Measurements from ENCODE around the gene LRP3.
"Not testable (repeated sequence)": the region's sequence is repeated elsewhere in the genome, so short reads cannot be mapped to it uniquely, and the experiment has no call there.

LRP3 gene

DNA sequence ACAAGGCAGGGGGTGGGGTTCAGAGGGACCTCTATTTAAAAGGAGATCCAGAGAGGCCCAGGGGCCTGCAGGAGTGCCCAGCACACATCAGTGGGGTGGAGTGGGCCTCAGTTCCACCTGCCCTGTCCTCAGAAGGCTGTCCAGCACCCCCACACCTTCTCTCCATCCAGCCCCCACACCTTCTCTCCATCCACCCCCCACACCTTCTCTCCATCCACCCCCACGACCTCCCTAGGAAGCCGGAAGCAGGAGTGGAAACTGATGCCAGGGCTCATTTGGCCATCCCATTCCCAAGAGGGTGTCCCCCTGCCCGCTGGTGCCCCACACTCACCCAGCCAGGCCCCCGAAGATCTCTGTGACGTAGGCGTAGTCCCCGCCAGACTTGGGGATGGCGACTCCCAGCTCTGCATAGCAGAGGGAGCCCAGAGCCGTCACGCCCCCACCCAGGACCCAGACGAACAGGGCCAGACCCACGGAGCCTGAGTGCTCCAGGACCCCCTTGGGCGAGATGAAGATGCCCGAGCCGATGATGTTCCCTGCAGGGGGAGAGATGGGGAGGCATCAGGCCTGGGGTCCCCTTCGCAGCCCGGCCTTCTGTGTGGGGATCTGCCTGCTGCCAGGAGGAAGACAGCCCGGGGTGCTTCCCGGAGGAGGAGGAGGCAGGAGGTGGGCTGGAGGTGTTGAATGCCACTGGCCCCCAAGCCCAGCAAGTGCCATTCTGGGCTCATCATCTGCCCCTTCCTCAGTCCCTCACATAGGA, 21.5 kb downstream of the LRP3 start:
- no peak for FAIRE-seq
- no peak for DNase-seq (ENCODE audit: insufficient read length, low spot score)

DNA sequence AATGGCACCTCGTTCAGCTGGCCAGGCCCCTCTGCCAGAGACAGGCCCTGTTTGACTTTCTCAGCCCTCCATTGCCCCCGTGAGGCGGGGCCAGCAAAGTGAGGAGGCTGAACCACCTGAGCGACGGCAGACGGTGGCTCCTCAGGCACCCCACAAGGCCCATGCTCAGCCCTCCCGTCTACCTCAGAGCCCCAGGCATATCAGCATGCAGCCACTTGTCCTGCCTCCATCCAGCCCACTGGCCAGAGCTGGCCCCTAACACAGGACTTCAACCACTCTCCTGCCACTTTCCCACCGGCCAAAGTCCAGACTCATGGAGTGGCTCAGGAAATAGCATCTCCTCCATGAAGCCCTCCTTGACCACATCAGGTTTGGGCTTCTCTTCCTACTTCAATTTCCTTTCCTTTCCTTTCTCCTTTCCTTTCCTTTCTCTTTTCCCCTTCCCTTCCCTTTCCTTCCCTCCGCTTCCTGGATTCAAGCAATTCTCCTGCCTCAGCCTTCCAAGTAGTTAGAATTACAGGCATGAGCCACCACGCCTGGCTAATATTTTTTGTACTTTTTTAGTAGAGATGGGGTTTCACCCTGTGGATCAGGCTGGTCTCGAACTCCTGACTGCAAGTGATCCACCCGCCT, 22.2 kb downstream of the LRP3 start:
- FAIRE-seq (no peak), DNase-seq (ENCODE audit: insufficient read length, low spot score) (no peak)

DNA sequence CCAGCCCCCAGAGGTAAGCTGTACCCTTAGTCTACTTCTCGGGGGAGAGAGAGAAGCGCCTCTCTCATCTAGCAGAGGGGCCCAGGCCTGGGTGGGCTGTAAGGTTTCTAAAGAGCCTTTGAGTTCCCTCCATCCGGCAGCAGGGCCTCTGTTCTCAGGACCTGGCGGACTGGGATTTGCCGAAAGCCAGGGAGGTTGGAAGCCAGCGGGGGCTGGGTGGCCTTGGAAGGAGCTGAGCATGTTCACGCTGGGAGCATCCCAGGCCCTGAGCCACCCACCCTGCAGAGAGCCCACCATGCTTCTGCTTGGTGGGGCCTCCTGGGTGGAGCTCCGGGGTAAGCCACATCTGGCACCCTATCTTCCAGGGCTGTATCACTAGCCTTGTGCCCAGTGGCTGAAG, 23.8 kb downstream of the LRP3 start:
- FAIRE-seq (no peak), DNase-seq (ENCODE audit: insufficient read length, low spot score) (no peak)

- no peak for DNase-seq (ENCODE audit: insufficient read length, low spot score)
- FAIRE-seq = no peak
Observed at GRCh38 chr19:33219261-33219815, 25.2 kb downstream of the LRP3 start.

DNA sequence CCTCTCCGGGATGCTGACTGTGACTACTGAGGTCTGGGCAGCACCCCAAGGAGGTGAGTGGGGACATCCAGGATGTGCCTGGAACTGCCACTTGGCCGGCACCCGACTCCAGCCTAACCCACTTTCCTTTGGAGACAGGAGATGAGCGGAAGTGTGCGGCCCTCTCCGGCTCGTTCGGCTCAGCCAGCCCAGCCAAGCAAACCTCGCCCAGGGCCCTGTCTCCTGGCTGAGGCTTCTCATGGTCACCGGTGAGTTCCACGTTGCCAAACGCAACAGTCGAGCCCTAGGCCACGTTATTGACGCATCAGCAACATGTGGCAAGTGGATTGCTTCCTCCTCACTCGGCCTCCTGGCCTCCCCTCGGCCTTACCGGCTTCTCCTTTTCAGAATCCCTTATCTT, 26.0 kb downstream of the LRP3 start:
- FAIRE-seq (no peak), DNase-seq (ENCODE audit: insufficient read length, low spot score) (no peak)

DNA sequence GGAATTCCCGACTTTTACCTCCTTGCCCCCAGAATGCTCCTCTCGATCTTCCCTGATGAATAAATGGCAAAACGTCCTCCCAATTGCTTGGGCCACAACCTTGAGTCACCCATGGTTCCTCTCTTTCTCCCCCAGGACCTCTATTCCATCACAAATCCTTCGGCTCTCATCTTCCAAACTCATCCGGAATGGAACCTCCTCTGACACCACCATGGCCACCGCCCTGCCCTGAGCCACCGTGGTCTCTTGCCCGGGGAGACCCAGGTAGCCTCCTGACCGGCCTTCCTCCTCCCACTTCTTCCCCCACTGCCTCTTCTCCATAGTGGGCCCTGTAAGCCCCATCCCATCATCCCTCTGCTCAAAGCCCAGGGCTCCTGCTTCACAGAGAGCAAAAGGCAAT, 26.6 kb downstream of the LRP3 start:
- FAIRE-seq (no peak), DNase-seq (ENCODE audit: insufficient read length, low spot score) (no peak)

DNA sequence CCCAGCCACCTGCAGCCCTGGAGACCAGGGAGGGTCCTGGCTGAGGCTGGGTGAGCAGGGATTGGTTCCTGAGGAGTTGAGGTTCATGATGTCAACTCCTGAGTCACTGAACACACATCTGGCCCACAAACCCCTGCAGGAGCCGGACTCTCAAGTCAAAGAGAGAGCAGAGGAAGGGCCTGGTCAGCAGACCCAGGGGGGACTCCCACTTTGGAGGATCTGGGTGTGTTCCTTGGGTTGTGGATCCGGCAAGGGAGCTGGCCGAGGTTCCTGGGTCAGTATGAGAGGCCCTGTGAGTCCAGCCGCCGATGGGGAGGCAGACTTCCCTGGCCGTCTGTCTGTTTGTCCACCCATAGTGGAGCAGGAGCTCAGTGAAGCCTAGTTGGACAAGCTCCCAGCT, 27.5 kb downstream of the LRP3 start:
- no peak for FAIRE-seq
- no peak for DNase-seq (ENCODE audit: insufficient read length, low spot score)

- DNase-seq (ENCODE audit: insufficient read length, low spot score); FAIRE-seq: not testable (repeated sequence)
Observed at GRCh38 chr19:33222255-33222654, 28.1 kb downstream of the LRP3 start.

DNA sequence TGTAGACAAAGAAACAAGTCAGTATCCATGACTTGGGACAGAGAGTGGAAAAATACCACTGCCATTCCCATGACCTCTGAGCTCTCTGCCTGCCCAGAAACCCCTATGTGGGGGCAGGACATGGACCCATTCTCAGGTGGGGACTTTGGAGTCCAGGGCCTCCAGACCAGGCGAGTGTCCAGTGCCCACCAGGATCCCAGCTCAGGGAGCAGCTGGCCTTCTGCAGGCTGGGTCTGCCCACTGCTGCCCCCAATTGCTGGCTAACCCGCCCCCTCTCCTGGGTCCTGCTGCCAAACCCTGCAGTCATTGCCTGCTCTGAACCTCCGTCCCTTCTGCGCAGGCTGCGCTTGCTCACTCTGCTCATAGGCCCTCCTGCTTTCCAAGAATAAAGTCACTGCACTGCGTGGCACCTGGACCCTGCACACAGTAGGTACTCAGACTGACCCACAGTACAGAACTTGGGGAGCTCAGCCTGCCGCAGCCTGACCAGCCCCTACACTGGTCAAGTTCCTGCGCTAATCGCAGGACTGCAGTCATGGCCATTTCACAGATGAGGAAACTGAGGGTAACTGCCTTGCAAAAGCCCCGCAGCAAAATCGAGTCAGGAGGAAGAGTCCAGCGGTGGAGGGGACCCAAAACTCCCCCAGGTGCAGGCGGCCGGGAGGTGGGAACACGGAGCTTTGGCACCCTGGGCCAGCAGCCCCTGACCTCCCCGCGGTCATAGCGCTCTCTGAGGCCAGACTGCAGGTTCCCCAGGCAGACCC, 30.7 kb downstream of the LRP3 start:
- DNase-seq (ENCODE audit: insufficient read length, low spot score) (no peak), FAIRE-seq (no peak)

DNA sequence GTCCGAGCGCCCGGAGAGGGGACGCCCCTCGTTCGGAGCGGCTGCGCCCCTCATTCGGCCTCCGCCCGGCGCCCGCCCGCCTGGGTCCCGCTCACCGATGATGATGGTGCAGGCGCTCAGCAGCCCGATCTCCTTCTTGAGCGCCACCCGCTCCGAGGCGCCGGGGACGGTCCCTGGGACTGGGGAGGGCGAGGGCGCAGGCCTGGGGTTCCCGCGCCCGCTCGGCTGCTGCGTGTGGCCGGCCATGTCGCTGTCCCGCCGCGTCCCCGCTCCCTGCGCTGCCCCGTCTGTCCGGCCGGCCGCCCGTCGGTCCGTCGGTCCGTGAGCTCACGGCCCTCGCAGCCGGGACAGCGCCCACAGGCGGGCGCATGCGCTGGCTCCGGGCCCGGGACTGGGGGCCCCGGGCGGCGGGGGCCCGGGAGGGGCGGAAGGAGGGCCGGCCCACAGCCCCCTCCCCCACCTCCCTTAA, 31.4 kb downstream of the LRP3 start, which contains the start of gene SLC7A10:
TSS of gene SLC7A10 (minus strand) at position 393 of the 469 bp plus-strand sequence. CDS start at position 246, 147 bp downstream.
- DNase-seq (ENCODE audit: insufficient read length, low spot score) = no peak
- FAIRE-seq = no peak

GRCh38 chr19:33226550-33227241, 32.6 kb downstream of the LRP3 start:
- no peak for DNase-seq (ENCODE audit: insufficient read length, low spot score)

DNA sequence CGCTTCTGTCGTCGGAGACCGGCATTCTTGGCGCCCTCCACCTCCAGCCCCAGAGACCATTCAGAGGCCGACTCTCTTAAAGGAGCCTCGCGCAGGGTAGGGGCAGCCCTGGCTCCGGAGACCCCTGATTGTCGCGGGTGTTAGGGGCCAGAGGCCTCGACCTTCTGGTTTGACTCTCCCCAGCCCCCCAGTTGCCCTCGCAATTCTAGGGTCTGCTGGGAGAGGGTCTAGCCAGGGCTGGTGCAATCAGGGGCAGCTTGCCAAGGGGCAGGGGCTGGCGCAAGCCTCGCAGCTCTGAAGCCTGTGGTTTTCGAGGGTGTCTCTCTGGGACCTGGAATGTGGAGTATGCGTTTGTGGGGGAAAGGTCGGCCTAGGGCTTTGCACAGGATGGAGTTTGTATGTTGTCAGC, 33.1 kb downstream of the LRP3 start:
- FAIRE-seq (no peak), DNase-seq (ENCODE audit: insufficient read length, low spot score) (no peak)

More at GRCh38 chr19:33226550-33227241, 32.6 kb downstream of the LRP3 start:
- FAIRE-seq = no peak

DNA sequence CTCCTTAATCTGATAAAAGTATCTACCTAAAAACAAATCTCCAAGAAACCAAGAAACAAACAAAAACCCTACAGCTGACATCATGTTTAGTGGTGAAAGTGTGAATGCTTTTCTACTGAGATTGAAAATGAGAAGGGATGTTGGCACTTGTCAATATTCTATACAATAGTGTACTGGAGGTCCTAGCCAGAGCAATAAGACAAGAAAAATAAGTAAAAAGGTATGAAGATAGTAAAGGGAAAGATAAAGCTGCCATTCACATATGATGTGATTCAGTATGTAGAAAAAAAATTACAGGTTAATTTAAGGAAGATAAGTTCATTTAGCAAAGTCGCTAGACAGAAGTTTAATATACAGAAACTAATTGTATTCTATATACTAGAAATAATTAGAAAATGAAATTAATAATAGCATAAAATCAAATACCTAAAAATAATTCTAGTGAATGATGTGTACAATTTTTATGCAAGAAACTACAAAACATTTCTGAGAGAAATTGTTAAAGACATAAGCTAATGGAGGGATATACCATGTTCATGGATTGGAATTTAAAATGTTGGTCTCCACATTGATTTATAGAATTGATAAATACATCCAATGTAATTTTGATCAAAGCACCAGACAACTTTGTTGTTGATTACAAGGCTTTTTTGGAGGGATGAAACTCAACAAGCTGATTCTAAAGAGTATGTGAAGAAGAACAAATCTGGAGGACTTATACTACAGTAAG, 33.9 kb downstream of the LRP3 start:
- FAIRE-seq (no peak), DNase-seq (ENCODE audit: insufficient read length, low spot score) (no peak)

DNA sequence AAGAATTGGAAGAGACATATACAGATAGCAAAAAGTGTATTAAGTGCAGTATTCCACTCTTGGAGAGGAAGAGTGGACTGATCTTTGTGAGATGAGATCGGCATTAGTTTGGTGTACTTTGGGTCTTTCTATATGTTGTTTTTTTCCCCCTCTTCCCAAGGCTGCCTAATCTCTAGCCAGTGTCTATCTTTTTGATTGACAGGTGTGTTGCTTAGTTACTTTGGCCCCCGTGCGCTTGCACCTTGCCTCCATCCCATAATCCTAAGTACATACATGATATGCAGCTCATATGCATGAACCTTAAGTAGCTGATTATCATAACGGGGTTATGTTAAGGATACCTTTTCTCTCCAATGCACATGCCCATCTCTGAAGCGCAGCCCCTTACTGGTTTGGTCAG, 35.8 kb downstream of the LRP3 start:
- FAIRE-seq (no peak), DNase-seq (ENCODE audit: insufficient read length, low spot score) (no peak)

DNA sequence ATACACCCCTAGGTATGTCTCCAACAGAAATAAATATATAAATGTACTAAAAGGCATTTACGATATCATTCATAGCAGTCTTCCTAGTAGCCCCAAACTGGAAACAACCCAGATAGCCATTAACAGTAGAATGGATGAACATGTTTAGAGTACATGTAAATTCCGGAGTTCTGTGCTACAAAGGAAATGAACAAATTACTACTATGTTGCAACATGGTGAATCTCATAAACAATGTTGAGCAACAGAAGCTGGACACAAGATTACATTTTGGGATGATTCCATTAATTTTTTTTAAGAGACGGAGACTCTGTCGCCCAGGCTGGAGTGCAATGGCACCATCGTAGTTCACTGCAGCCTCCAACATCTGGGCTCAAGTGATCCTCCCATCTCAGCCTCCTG, 37.4 kb downstream of the LRP3 start:
- FAIRE-seq (no peak), DNase-seq (ENCODE audit: insufficient read length, low spot score) (no peak)

DNA sequence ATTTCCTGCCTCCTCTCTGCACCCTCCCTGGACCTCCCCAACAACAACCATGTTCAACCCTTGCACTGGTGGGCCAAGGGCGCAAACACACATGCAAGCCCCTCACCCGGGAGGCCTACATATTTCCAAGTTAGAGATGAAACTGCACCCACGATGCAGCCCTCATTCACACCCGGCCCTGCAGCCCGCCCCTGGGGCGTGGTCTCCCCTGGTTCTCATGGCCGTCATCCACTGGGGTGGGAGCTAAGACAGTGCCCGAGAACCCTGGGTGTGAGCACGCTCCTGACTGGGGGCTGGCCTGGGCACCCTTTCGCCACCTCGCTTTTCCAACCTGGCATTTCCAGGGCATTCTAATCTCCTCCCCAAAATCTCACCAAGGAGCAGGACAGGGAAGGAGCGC, 38.5 kb downstream of the LRP3 start:
- DNase-seq (ENCODE audit: insufficient read length, low spot score) (no peak), FAIRE-seq (no peak)

DNA sequence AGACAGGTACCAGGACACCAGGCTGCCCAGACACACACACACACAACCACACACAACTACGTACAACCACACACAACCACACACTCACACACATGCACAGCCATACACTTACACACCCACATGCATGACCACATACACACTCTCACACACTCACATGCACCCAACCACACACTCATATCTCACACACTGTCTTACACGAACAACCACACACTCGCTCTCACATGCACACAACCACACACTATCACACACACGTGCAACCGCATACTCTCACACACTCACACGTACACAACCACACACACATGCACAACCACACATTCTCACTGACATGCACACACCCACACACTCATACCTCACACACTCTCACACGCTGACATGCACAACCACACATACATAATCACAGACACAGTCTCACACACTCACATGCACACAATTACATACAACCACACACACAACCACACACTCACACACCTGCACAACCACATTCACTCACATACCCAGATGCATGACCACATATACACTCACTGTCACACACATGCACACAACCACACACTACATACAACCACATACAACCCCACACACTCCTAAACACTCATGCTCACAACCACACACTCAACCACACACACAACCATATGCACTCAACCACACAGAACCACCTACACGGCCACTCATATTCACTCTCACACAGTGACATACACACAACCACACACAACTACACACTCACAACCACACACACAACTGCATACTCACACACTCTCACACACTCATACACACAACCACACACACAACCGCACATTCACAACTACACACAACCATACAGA, 39.1 kb downstream of the LRP3 start:
- no peak for FAIRE-seq
- no peak for DNase-seq (ENCODE audit: insufficient read length, low spot score)

DNA sequence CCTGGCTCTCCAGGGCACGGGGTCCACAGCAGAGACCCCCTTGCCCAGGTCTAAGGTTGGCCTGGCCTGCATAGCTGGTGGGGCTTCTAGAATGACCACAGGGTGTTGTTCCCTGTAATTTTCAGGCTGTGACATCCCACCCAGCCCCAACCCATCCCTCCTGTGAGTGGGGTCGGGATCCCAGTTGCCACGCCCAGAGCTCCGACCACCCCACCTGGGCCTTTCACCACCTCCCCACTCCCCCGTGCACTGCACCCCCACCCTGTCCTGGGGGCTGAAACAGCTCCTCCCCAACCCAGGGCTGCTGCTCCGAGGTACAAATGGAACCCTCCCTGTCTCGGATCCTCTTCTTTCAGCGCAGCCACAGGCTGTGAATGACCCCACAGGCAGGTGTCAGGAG, 40.0 kb downstream of the LRP3 start:
- FAIRE-seq = no peak
- no peak for DNase-seq (ENCODE audit: insufficient read length, low spot score)

DNA sequence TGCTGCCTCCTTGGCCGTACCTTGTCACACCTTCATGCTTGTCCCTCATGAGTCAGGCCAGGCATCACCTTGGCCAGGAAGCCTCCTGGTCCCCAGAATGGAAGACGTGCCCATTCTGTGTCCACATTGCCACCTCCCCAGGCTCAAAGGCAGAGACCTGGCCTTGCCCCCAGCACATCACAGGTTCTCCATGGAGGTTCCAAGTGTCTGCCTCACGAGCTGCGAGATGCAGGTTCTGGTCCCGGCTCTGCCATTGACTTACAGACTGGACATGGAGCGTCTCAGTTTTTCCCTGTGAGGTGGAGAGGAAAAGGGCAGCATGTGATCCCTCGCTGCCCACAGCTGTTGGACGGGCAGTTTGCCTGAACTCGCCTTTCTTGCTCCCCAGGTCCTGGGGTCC, 40.6 kb downstream of the LRP3 start:
- FAIRE-seq (no peak), DNase-seq (ENCODE audit: insufficient read length, low spot score) (no peak)
